Fibroblast of lung (primary cell): ENCODE data around the gene RANBP3.
"Not testable (repeated sequence)": the region's sequence is repeated elsewhere in the genome, so short reads cannot be mapped to it uniquely, and the experiment has no call there.

Source experiments
- EZH2 ChIP-seq: IDR thresholded peaks from 2 replicates; pipeline ENCODE4 v1.5.1; 2012; ENCODE audit warnings: low read length, control low read depth, mild to moderate bottlenecking; ENCODE audit errors: missing control alignments
- TF ChIP-seq, protein P1 (sequence below), 2 donors: IDR thresholded peaks in 1 of 2; conservative IDR thresholded peaks in 1 of 2; 1 replicate in 1 of 2; 2 replicates in 1 of 2; pipeline ENCODE4 v1.5.1; 2011 to 2012; ENCODE audit warnings: low read length in 2 of 2, control low read depth in 1 of 2, inconsistent platforms in 1 of 2, low read depth in 1 of 2, mild to moderate bottlenecking in 1 of 2

DNA sequence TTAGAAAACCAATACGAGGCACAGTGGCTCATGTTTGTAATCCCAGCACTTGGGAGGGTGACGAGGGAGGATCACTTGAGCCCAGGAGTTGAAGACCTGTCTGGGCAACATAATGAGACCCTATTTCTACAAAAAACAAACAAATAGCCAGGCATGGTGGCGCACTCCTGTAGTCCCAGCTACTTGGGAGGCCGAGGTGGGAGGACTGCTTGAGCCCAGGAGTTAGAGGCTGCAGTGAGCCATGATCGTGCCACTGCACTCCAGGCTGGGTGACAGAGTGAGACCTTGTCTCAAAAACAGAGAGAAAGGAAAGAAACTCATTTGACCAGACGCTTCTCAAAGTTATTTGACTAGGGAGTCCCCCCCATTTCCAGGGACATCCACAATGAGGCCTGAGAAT, 14.7 kb downstream of the RANBP3 start:
- TF ChIP-seq, protein P1, sequence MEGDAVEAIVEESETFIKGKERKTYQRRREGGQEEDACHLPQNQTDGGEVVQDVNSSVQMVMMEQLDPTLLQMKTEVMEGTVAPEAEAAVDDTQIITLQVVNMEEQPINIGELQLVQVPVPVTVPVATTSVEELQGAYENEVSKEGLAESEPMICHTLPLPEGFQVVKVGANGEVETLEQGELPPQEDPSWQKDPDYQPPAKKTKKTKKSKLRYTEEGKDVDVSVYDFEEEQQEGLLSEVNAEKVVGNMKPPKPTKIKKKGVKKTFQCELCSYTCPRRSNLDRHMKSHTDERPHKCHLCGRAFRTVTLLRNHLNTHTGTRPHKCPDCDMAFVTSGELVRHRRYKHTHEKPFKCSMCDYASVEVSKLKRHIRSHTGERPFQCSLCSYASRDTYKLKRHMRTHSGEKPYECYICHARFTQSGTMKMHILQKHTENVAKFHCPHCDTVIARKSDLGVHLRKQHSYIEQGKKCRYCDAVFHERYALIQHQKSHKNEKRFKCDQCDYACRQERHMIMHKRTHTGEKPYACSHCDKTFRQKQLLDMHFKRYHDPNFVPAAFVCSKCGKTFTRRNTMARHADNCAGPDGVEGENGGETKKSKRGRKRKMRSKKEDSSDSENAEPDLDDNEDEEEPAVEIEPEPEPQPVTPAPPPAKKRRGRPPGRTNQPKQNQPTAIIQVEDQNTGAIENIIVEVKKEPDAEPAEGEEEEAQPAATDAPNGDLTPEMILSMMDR (conservative IDR thresholded peaks at IDR 0.05 in 1 of 2, IDR thresholded peaks at IDR 0.05 in 1 of 2; ENCODE audit: low read depth in 1 of 2, low read length in 2 of 2): not testable (repeated sequence)
- not testable (repeated sequence) for TF ChIP-seq EZH2
